ENCODE results near the gene SHROOM2.

SHROOM2 gene

DNA sequence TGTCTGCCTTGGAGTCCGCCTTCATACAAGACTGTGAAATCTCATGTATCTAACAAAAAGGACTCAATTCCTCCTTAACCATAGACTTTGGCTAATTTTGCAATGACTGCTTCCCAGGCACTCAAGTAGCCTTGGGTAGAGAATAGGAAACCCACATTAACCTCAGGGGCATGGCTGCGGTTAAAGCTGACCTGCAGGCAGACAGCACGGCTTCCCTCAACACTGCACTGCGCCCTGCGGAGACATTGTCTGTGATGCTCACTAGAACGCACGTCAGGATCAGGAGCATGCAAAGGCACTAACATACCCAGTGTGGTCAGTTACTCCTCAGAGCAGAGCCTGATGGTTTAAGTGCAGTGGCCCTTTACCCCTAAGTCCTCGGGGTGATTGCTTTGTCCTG, 10.3 kb upstream of the SHROOM2 start:
- Histone ChIP-seq H3K27me3 (ENCODE audit: insufficient read depth, poor library complexity, severe bottlenecking) (peaks cover 3% of the 10 kb centered on the region), H3K27ac (replicated peaks) (no peak overlapping the region), H3K4me3 (replicated peaks; ENCODE audit: insufficient read depth, low read length) (no peak overlapping the region)
- DNase-seq (ENCODE audit: low read depth in 1 of 2, low spot score in 1 of 2) = peak; percentile 8 to 69
- TF ChIP-seq, protein P1, sequence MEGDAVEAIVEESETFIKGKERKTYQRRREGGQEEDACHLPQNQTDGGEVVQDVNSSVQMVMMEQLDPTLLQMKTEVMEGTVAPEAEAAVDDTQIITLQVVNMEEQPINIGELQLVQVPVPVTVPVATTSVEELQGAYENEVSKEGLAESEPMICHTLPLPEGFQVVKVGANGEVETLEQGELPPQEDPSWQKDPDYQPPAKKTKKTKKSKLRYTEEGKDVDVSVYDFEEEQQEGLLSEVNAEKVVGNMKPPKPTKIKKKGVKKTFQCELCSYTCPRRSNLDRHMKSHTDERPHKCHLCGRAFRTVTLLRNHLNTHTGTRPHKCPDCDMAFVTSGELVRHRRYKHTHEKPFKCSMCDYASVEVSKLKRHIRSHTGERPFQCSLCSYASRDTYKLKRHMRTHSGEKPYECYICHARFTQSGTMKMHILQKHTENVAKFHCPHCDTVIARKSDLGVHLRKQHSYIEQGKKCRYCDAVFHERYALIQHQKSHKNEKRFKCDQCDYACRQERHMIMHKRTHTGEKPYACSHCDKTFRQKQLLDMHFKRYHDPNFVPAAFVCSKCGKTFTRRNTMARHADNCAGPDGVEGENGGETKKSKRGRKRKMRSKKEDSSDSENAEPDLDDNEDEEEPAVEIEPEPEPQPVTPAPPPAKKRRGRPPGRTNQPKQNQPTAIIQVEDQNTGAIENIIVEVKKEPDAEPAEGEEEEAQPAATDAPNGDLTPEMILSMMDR (IDR thresholded peaks at IDR 0.05; ENCODE audit: insufficient read depth, low read length) = no peak
- TF ChIP-seq POLR2AphosphoS5 (IDR thresholded peaks at IDR 0.05; ENCODE audit: low read depth) = peak; percentile 85

DNA sequence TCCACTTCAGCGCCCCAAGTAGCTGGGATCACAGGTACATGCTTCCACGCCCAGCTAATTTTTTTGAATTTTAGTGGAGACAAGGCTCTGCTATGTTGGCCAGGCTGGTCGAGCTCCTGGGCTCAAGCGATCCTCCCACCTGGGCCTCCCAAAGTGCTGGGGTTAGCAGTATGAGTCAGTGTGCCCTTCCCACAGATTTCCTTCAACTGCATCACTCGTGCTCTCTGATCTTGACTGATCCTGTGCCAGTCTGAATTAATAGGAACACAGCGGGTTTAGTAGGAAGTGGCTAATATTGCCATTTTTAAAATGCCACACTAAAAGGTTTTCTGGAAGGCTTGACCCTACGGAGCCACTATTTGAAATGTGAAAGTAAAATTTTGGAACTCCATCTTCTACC, 4.3 kb upstream of the SHROOM2 start:
- no peak overlapping the region for H3K4me3 ChIP-seq (replicated peaks; ENCODE audit: insufficient read depth, low read length)
- DNase-seq (ENCODE audit: low read depth in 1 of 2, low spot score in 1 of 2) = no peak
- H3K27me3 ChIP-seq (ENCODE audit: insufficient read depth, poor library complexity, severe bottlenecking) = peaks cover 2% of the 10 kb centered on the region
- TF ChIP-seq GABPA (IDR thresholded peaks at IDR 0.05; ENCODE audit: low read depth) = no peak
- TF ChIP-seq, protein P1 (IDR thresholded peaks at IDR 0.05; ENCODE audit: insufficient read depth, low read length) = no peak
- no peak for TF ChIP-seq POLR2AphosphoS5 (IDR thresholded peaks at IDR 0.05; ENCODE audit: low read depth)
- TF ChIP-seq, protein P2, sequence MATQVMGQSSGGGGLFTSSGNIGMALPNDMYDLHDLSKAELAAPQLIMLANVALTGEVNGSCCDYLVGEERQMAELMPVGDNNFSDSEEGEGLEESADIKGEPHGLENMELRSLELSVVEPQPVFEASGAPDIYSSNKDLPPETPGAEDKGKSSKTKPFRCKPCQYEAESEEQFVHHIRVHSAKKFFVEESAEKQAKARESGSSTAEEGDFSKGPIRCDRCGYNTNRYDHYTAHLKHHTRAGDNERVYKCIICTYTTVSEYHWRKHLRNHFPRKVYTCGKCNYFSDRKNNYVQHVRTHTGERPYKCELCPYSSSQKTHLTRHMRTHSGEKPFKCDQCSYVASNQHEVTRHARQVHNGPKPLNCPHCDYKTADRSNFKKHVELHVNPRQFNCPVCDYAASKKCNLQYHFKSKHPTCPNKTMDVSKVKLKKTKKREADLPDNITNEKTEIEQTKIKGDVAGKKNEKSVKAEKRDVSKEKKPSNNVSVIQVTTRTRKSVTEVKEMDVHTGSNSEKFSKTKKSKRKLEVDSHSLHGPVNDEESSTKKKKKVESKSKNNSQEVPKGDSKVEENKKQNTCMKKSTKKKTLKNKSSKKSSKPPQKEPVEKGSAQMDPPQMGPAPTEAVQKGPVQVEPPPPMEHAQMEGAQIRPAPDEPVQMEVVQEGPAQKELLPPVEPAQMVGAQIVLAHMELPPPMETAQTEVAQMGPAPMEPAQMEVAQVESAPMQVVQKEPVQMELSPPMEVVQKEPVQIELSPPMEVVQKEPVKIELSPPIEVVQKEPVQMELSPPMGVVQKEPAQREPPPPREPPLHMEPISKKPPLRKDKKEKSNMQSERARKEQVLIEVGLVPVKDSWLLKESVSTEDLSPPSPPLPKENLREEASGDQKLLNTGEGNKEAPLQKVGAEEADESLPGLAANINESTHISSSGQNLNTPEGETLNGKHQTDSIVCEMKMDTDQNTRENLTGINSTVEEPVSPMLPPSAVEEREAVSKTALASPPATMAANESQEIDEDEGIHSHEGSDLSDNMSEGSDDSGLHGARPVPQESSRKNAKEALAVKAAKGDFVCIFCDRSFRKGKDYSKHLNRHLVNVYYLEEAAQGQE (IDR thresholded peaks at IDR 0.05; ENCODE audit: insufficient replicate concordance, low read depth) = no peak
- no peak for TF ChIP-seq SPI1 (IDR thresholded peaks at IDR 0.05; ENCODE audit: borderline replicate concordance, low read depth)
- no peak overlapping the region for H3K27ac ChIP-seq (replicated peaks)

DNA sequence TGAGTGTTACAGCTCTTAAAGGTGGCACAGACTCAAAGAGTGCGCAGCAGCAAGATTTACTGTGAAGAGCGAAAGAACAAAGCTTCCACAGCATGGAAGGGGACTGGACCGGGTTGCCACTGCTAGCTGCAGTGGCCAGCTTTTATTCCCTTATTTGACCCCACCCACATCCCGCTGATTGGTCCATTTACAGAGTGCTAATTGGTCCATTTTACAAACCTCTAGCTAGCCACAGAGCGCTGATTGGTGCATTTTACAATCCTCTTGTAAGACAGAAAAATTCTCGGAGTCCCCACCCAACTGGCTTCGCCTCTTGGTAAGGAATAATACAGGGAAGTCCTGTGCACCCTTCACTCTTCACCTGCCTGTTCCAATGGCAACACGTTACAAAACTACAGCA, 1.9 kb upstream of the SHROOM2 start:
- no peak overlapping the region for H3K4me3 ChIP-seq (replicated peaks; ENCODE audit: insufficient read depth, low read length)
- no peak overlapping the region for H3K27ac ChIP-seq (replicated peaks)
- TF ChIP-seq SPI1 (IDR thresholded peaks at IDR 0.05; ENCODE audit: borderline replicate concordance, low read depth) (no peak), GABPA (IDR thresholded peaks at IDR 0.05; ENCODE audit: low read depth) (no peak), POLR2AphosphoS5 (IDR thresholded peaks at IDR 0.05; ENCODE audit: low read depth) (no peak)
- TF ChIP-seq, protein P2 (IDR thresholded peaks at IDR 0.05; ENCODE audit: insufficient replicate concordance, low read depth) = no peak
- TF ChIP-seq, protein P1 (IDR thresholded peaks at IDR 0.05; ENCODE audit: insufficient read depth, low read length) = no peak
- no peak for DNase-seq (ENCODE audit: low read depth in 1 of 2, low spot score in 1 of 2)
- peaks cover 19% of the 10 kb centered on the region for H3K27me3 ChIP-seq (ENCODE audit: insufficient read depth, poor library complexity, severe bottlenecking)

DNA sequence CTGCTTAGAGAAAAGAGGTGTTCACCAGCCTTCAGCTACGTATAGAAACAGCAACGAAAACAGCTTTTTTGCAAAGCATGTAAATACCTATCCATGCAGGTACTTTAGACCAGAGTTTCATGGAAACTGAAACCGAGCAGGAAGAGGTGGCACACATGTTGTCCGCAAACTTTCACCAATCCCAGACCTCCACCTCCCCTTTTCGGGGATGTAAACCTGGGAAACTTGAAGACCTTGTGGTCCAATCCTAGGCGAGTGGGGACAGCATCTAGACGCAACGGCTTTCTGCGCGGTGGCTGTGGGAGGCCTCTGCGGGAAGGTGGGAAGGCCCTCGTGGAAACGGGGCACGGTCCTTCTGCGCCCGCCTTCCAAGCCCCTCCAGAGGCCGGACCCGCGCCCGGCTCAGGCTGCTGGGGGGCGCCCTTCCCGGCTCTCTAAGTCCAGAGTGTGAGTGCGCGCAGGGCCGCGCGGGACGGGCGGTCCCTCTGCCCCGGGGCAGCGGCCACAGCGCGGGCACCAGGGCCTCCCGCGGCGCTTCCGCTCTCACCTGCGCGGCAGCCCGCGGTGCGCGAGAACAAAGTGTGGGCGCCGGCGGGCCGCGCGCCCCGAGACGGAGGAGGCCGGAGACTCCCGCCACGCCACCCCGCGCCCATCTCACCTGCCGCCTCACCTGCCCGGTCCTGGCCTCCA, 830 bp upstream of the SHROOM2 start:
- Histone ChIP-seq H3K27me3 (ENCODE audit: insufficient read depth, poor library complexity, severe bottlenecking) (peaks cover 21% of the 10 kb centered on the region), H3K27ac (replicated peaks) (no peak overlapping the region), H3K4me3 (replicated peaks; ENCODE audit: insufficient read depth, low read length) (no peak overlapping the region)
- no peak for DNase-seq (ENCODE audit: low read depth in 1 of 2, low spot score in 1 of 2)
- TF ChIP-seq SPI1 (IDR thresholded peaks at IDR 0.05; ENCODE audit: borderline replicate concordance, low read depth) (no peak), POLR2AphosphoS5 (IDR thresholded peaks at IDR 0.05; ENCODE audit: low read depth) (no peak), GABPA (IDR thresholded peaks at IDR 0.05; ENCODE audit: low read depth) (no peak)
- TF ChIP-seq, protein P2 (IDR thresholded peaks at IDR 0.05; ENCODE audit: insufficient replicate concordance, low read depth) = no peak
- TF ChIP-seq, protein P1 (IDR thresholded peaks at IDR 0.05; ENCODE audit: insufficient read depth, low read length) = no peak

Measured in HL-60 (cell line).